Astrocyte (in vitro differentiated cells and primary cell): Measurements from ENCODE around the gene GNL3L. TPM values are rescaled to one million over a fixed set of nuclear protein-coding genes. Genes with fewer than 3 reads are reported as not detected.
A peak's percentile ranks its signal among the peaks of the same experiment; 100 is the strongest.

Experiments
- DNase-seq: peaks from one replicate; pipeline ENCODE4 v3.0.0-alpha.2; 2010; ENCODE audit warnings: low read depth
- FAIRE-seq: peaks from 2 replicates; lab custom pipeline; 2011; peaks lifted over from hg19 to GRCh38; lab: Jason Lieb, UNC
- H2AFZ ChIP-seq: 2 replicates; pipeline ENCODE4 v1.6.0; 2012; ENCODE audit warnings: low read depth, low read length, inconsistent platforms
- H3K27ac ChIP-seq: 2 replicates; pipeline ENCODE4 v1.5.1; 2011; ENCODE audit warnings: low read depth, low read length, inconsistent platforms
- H3K27me3 ChIP-seq: 2 replicates; pipeline ENCODE4 v1.6.0; 2011; ENCODE audit warnings: low read length, inconsistent platforms; ENCODE audit not compliant: insufficient read depth
- H3K36me3 ChIP-seq: 2 replicates; pipeline ENCODE4 v1.5.1; 2011; ENCODE audit warnings: low read length, inconsistent platforms; ENCODE audit not compliant: insufficient read depth
- H3K4me1 ChIP-seq: 2 replicates; pipeline ENCODE4 v1.5.1; 2011; ENCODE audit warnings: low read length, inconsistent platforms; ENCODE audit not compliant: insufficient read depth
- H3K4me2 ChIP-seq: 2 replicates; pipeline ENCODE4 v1.6.0; 2012; ENCODE audit warnings: low read length, inconsistent platforms
- H3K4me3 ChIP-seq: 2 replicates; pipeline ENCODE4 v1.5.1; 2011; ENCODE audit warnings: low read depth, mild to moderate bottlenecking, low read length, inconsistent platforms; ENCODE audit not compliant: insufficient read depth
- H3K79me2 ChIP-seq: 2 replicates; pipeline ENCODE4 v1.6.0; 2012; ENCODE audit warnings: mild to moderate bottlenecking, low read length, inconsistent platforms; ENCODE audit not compliant: insufficient read depth
- H3K9ac ChIP-seq: 2 replicates; pipeline ENCODE4 v1.6.0; 2012; ENCODE audit warnings: mild to moderate bottlenecking, low read length, inconsistent platforms
- H3K9me3 ChIP-seq: 2 replicates; pipeline ENCODE4 v1.5.1; 2012; ENCODE audit warnings: low read depth, mild to moderate bottlenecking, low read length, inconsistent platforms; ENCODE audit not compliant: insufficient read depth
- H4K20me1 ChIP-seq: 2 replicates; pipeline ENCODE4 v1.6.0; 2012; ENCODE audit warnings: low read length, inconsistent platforms; ENCODE audit not compliant: insufficient read depth
- H3K27ac Mint-ChIP-seq: one replicate; pipeline ENCODE4 v1.8.0; 2021; ENCODE audit warnings: mild to moderate bottlenecking, mixed read lengths; ENCODE audit not compliant: unreplicated experiment
- H3K27me3 Mint-ChIP-seq: one replicate; pipeline ENCODE4 v1.8.0; 2021; ENCODE audit warnings: low read depth, mixed read lengths; ENCODE audit not compliant: unreplicated experiment
- H3K36me3 Mint-ChIP-seq: one replicate; pipeline ENCODE4 v1.8.0; 2021; ENCODE audit warnings: low read depth, mixed read lengths; ENCODE audit not compliant: unreplicated experiment
- H3K4me1 Mint-ChIP-seq: one replicate; pipeline ENCODE4 v1.8.0; 2021; ENCODE audit warnings: low read depth, mixed read lengths; ENCODE audit not compliant: unreplicated experiment
- H3K4me3 Mint-ChIP-seq: one replicate; pipeline ENCODE4 v1.8.0; 2021; ENCODE audit warnings: mild to moderate bottlenecking, moderate library complexity, mixed read lengths; ENCODE audit not compliant: unreplicated experiment
- H3K9me3 Mint-ChIP-seq: one replicate; pipeline ENCODE4 v1.8.0; 2021; ENCODE audit warnings: mild to moderate bottlenecking, mixed read lengths; ENCODE audit not compliant: unreplicated experiment
- CTCF ChIP-seq: IDR thresholded peaks from 2 replicates; pipeline ENCODE4 v1.5.1; 2011; ENCODE audit warnings: low read depth, mild to moderate bottlenecking, inconsistent platforms, low read length, moderate library complexity; ENCODE audit not compliant: insufficient read depth
- EZH2 ChIP-seq: IDR thresholded peaks from 2 replicates; pipeline ENCODE4 v1.6.1; 2012; ENCODE audit warnings: mild to moderate bottlenecking, low read length, inconsistent platforms; ENCODE audit not compliant: insufficient read depth
- total RNA-seq: library from RNA; stranded (reverse); gene quantifications from 2 replicates; pipeline ENCODE4 v1.2.1, GENCODE V29; 2021

GNL3L gene
- total RNA-seq, 1 donor from 2014 or later, result 46.5 TPM

GRCh38 chrX:54496517-54496852 is 33.5 kb upstream of the GNL3L start:
- Mint-ChIP-seq H3K9me3 (peaks cover 2% of the 10 kb centered on the region), H3K36me3 (no peaks in the 10 kb centered on the region), H3K27ac (peak overlapping the region; percentile 54), H3K27me3 (no peaks in the 10 kb centered on the region), H3K4me3 (peak overlapping the region; percentile 81), H3K4me1 (peaks cover 21% of the 10 kb centered on the region)
- Histone ChIP-seq H3K4me3 (peak overlapping the region; percentile 38), H3K9me3 (no peaks in the 10 kb centered on the region), H2AFZ (peak overlapping the region; percentile 67), H3K79me2 (peaks cover 32% of the 10 kb centered on the region), H3K4me1 (peaks cover 22% of the 10 kb centered on the region), H3K27ac (no peak overlapping the region), H3K4me2 (peak overlapping the region; percentile 90), H3K27me3 (no peaks in the 10 kb centered on the region), H3K9ac (peak overlapping the region; percentile 87), H4K20me1 (peaks cover 3% of the 10 kb centered on the region), H3K36me3 (no peaks in the 10 kb centered on the region)
- FAIRE-seq, result no peak
- DNase-seq, result no peak
- no peak for TF ChIP-seq EZH2
- TF ChIP-seq CTCF, result no peak

GRCh38 chrX:54496936-54497335 is 33.1 kb upstream of the GNL3L start:
- no peaks in the 10 kb centered on the region for H3K36me3 Mint-ChIP-seq
- H3K4me2 ChIP-seq, result peak overlapping the region; percentile 90
- H3K27me3 Mint-ChIP-seq, result no peaks in the 10 kb centered on the region
- peaks cover 27% of the 10 kb centered on the region for H3K79me2 ChIP-seq
- H3K27ac Mint-ChIP-seq, result peak overlapping the region; percentile 54
- no peaks in the 10 kb centered on the region for H3K36me3 ChIP-seq
- H2AFZ ChIP-seq, result no peak overlapping the region
- peaks cover 22% of the 10 kb centered on the region for H3K4me1 ChIP-seq
- H3K9me3 ChIP-seq, result no peaks in the 10 kb centered on the region
- H3K4me3 Mint-ChIP-seq, result peak overlapping the region; percentile 81
- peaks cover 19% of the 10 kb centered on the region for H3K4me1 Mint-ChIP-seq
- no peaks in the 10 kb centered on the region for H3K27me3 ChIP-seq
- no peak overlapping the region for H3K9ac ChIP-seq
- H3K27ac ChIP-seq, result no peak overlapping the region
- DNase-seq (no peak), FAIRE-seq (no peak)
- TF ChIP-seq EZH2 (no peak), CTCF (no peak)
- no peak overlapping the region for H3K4me3 ChIP-seq
- H3K9me3 Mint-ChIP-seq, result peaks cover 2% of the 10 kb centered on the region
- peaks cover 3% of the 10 kb centered on the region for H4K20me1 ChIP-seq

- Histone ChIP-seq H2AFZ (peak overlapping the region; percentile 71), H3K27me3 (no peaks in the 10 kb centered on the region), H3K36me3 (no peaks in the 10 kb centered on the region), H3K4me1 (no peaks in the 10 kb centered on the region), H3K27ac (no peak overlapping the region), H3K9me3 (no peaks in the 10 kb centered on the region), H3K4me2 (no peak overlapping the region), H4K20me1 (no peaks in the 10 kb centered on the region), H3K79me2 (no peaks in the 10 kb centered on the region), H3K9ac (no peak overlapping the region), H3K4me3 (no peak overlapping the region)
- Mint-ChIP-seq H3K4me1 (peaks cover 8% of the 10 kb centered on the region), H3K9me3 (no peaks in the 10 kb centered on the region), H3K27me3 (no peaks in the 10 kb centered on the region), H3K4me3 (no peak overlapping the region), H3K27ac (peak overlapping the region; percentile 93), H3K36me3 (no peaks in the 10 kb centered on the region)
- DNase-seq (peak; percentile 11), FAIRE-seq (peak; percentile 58)
- no peak for TF ChIP-seq EZH2
- TF ChIP-seq CTCF, result no peak
Observed at GRCh38 chrX:54509400-54509799, 20.6 kb upstream of the GNL3L start.
